HG03575 (cell line): ENCODE data around the gene CCDC88C.

Experiments
- ATAC-seq: cut with Tn5 transposase; IDR thresholded peaks from one replicate; pipeline ENCODE4 v1.9.1; 2021; ENCODE audit not compliant: unreplicated experiment, insufficient number of reproducible peaks, low FRiP score; ENCODE audit errors: extremely low read depth

Gene CCDC88C

GRCh38 chr14:91337699-91338335 lies 79.8 kb downstream of the CCDC88C start:
- ATAC-seq, result no peak

- ATAC-seq, result no peak
Observed at GRCh38 chr14:91336093-91336450, 81.5 kb downstream of the CCDC88C start.

GRCh38 chr14:91335191-91336092 lies 82.2 kb downstream of the CCDC88C start:
- no peak for ATAC-seq

- no peak for ATAC-seq
Observed at GRCh38 chr14:91333650-91334039, 84.0 kb downstream of the CCDC88C start.

- ATAC-seq, result no peak
Observed at GRCh38 chr14:91332986-91333649, 84.5 kb downstream of the CCDC88C start.

GRCh38 chr14:91332171-91332985 lies 85.2 kb downstream of the CCDC88C start:
- no peak for ATAC-seq

- ATAC-seq, result no peak
Observed at GRCh38 chr14:91331721-91332120, 85.9 kb downstream of the CCDC88C start.

GRCh38 chr14:91330856-91331255 lies 86.8 kb downstream of the CCDC88C start:
- no peak for ATAC-seq

DNA sequence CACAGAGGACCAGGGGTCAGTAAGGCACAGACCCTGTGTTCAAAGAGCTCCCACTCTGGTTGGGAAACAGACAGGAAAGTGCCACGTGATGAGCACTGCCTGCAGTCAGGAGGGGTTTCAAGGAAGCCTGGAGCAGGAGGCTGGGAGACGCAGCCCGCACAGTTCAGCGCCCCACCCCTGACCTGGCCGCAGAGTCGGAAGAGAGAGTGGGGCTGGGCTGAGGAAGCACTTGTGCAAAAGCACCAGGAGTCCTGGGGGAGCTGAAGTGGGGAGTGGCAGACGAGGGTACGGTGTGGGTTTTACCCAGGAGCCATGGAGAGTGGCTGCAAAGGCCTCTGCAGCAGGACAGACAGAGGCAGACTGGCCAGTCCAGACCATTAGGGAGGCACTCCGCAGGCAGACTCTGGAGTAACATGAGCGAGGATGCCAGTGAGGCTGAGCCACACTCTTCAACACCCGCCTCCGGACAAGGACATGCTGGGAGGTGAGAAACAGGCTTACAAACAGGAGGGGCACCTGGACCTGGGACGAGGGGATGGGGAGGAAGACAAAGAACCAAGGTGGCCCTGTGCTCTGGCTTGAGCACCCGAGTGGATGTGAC lies 87.4 kb downstream of the CCDC88C start:
- no peak for ATAC-seq

DNA sequence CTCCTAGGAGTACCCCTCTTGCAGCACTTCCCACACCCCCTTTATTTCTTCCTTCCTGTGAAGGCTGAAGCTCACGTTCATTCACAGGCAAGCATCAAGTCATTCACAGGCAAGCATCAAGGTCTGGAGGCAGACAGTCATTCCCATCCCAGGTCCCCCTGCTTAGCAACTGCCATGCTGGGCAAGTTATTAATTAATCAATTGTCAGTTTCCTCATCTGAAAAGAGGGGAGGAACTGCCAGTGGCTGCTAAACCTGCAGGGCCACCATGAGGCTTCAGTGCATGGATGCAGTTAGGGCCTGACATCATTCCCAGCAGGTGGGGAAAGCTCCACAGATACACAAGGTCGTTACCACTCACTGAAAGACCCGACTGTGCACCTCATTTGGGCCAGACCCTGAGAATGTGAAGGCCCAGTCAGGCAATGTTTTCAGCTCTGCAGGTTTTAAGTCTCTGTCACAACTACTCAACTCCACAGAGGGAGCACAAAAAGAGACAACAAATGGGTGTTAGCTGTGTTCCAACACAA lies 88.1 kb downstream of the CCDC88C start:
- no peak for ATAC-seq

DNA sequence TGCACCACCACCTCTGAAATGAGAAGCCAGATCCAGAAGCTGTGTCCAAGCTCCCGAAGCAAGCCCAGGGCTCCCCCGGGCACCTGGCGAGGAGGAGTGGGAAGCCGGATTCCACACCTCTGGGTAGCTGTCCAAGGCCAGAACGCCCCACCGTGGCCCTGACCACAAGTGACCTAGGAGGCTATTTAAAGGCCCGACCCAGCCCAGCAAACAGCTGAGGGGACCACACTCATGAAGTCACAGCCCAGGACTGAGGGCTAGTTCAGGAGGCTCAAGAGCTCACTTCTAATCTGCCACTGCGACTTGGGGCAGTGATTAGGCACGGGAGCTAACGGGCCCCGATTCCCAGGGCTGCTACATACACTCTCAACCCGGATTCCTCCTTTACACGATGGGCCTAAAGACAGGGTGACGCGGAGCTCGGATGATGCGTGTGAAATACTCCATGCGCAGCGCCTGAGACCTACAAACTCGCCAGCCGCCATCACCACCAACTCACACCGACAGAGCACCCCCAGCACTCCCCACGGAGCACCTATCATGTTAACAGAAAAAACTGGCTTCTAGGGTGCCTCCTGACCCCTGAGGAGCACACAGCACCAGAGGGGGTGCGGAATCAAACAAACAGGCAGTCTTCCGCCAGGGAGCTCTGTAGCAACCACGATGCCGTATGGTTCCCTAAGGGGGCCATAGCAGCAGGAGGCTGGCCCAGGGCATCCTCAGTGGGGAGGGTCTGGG lies 89.1 kb downstream of the CCDC88C start:
- ATAC-seq, result no peak

DNA sequence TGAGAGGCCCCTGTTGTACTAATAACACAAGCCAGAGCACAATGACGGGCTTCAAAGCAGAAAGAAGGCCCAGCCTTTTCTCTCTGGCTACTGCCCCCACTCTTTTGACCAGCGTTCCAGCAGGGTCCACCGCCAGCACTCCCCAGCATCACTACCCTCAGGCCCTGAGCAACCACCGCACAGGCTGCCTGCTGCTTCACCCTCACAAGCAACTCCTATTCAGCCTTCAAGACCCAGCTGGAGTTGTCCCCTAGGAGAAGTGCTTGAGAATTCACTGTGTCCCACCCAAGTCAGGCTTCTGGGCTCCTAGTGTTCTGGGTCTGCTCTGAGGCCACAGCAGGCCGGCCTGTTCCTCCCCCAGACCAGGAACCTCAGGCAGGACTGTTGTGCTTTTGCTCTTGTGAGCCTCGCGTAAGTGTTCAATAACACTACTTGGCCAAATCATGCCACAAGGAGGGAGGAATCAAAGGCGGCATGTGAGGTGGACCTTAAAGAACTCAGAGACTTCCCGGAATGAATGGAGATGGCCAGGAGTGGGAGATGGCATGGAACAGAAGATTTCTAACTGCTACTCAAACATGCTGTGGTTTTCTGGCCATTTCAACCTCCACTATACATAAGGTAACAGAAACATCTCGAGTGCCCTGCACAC lies 89.8 kb downstream of the CCDC88C start:
- ATAC-seq, result no peak

GRCh38 chr14:91327250-91327595 lies 90.4 kb downstream of the CCDC88C start:
- no peak for ATAC-seq

DNA sequence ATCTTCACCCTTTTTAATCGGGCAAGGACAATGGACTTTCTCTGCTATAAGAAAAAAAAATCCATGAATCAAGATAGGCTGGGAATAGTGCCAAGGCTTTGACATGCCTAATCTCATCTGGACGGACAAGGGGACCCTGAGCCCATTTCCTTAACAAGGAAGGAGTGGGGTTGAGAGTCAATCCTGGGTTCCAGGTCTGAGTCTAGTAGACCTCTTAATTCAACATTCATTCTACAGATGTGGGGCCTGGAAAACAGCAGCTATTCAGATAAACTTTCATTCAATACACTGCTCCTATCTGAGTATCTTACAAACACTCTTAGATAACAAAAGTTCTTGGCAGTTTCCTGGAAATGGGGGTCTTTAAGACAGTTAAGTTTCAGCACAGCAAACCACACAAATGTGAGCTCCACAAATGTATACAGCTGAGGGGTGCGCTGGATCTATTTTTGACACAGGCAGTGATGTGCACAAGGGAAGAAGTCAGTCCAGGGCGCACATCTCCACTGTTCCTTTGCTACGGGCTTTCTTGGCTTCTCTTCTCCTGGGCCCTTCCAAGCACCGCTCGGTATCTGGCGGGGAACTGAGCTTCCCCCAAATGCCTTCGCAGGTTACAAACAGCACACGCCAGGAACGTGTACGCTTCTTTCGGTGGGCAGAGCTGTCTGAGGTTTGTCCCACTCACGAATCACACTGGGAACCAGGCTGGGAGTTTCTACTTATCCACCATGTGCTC lies 90.9 kb downstream of the CCDC88C start:
- no peak for ATAC-seq

DNA sequence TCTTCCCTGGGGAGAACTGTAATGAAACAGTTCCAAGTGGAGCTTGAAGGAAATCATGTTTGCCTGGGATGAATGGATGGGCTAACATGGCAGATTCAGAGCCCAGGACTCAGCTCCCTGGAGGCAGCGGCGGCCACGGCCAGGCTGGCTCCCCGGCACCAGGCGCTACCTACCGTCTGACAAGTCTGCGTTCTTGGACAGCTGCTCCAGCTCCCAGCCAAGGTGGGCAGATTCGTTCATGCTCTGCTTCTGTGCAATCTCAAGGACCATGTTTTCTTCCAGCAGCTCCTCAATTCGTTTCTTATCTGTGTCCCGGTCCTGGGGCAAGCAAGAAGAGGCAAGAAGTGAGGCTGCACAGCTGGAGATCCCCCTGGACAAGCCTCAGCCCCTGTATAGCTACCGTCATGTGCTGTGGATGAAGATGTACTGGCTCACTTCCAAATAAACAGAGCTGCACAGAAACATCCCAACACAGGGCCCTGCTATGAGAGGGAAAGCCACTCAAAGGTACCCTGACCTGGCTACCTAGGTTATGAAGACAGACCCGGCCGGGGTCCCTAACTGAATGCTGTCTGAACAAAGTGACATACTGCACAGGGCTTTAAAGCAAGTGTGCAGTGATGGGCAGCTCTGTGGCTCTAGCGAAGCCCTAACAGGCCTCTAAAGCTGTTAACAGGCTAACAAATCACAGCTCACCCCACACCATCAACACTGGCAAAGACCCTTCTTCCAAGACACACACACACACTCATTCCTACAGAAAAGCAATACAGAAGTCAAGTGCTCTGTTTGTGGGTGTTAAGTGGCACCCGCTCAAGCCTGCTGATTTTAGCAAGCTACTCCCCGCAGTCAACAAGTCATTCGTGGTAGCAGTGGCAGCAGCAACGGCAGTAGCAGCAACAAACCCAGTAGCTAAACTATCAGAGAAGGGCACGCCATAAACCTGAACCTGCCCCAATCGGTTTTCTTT lies 92.7 kb downstream of the CCDC88C start:
- no peak for ATAC-seq
